ENCODE data around the gene NTRK2.

NTRK2 gene

GRCh38 chr9:84849049-84849448, 179.5 kb downstream of the NTRK2 start:
- no peak for DNase-seq (ENCODE audit: low read depth in 2 of 2)

DNA sequence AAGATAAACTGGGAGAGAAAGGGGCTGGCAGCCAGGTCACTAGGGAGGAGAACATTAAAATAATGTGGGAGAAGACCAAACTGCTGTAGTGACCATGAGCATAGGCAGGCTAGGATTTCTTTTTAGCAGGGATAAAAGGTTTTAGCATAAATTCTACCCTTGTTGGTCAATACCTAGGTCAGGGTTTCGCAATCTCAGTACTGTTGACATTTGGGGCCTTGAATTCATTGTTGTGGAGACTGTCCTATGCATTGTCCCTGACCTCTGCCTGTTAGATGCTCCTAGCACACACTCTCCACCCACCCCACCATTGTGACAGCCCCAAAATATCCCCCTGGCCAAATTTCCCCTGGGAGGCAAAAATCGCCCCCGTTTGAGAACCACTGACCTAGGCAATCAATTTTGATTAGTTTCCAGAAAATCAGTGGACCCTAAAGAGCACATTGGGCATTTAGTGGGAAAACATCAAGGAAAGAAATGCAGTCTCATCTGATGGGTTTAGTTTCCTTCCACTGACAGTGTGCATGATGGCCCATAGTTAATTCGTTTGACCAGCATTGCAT, 181.4 kb downstream of the NTRK2 start:
- no peak for DNase-seq (ENCODE audit: low read depth in 2 of 2)

- DNase-seq (ENCODE audit: low read depth in 2 of 2): no peak
Observed at GRCh38 chr9:84851935-84852585, 182.5 kb downstream of the NTRK2 start.

GRCh38 chr9:84852617-84853301, 183.2 kb downstream of the NTRK2 start:
- no peak for DNase-seq (ENCODE audit: low read depth in 2 of 2)

- no peak for DNase-seq (ENCODE audit: low read depth in 2 of 2)
Observed at GRCh38 chr9:84856181-84856632, 186.7 kb downstream of the NTRK2 start.

- DNase-seq (ENCODE audit: low read depth in 2 of 2): no peak
Observed at GRCh38 chr9:84857211-84857610, 187.7 kb downstream of the NTRK2 start.

GRCh38 chr9:84858364-84858763, 188.8 kb downstream of the NTRK2 start:
- no peak for DNase-seq (ENCODE audit: low read depth in 2 of 2)

DNA sequence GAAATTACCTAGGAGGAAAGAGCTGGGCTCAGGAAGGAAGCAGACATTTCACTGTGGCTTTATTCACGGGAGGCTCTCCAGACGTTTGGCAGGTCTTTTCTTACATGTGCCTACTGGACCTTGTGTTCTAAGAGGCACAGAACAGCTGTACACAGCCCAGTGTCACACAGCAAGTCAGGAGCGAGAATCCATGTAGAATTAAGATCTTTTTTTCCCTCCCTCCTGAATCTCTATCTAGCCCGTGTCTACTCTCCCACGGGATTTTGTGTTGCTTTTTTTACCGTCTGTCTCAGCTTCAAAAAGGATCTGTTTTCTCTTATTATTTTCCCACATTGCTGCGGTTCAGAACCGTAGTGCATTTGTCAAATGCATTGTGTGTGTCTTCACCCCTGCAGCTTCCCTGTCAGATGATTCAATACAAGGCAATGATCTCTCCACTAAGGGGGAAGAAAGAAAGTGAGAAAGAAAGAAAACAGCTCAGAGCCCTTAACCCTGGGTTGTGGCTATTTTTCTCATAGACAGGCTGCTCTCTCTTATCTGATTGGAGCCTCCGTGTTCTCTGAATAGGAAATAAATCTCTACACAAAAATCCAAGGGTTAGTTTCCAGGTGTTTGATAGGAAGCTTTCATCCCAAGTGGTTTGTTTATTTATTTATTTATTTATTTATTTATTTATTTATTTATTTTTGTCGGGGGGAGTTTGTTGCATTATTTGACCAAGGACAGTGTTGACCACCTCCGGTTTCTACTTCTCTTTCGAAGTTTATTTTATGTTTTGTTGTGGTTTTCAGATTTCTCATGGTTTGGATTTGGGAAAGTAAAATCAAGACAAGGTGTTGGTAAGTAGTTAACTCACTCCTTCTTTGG, 191.0 kb downstream of the NTRK2 start:
- DNase-seq (ENCODE audit: low read depth in 2 of 2): no peak

GRCh38 chr9:84861455-84861854, 191.9 kb downstream of the NTRK2 start:
- DNase-seq (ENCODE audit: low read depth in 2 of 2): no peak

DNA sequence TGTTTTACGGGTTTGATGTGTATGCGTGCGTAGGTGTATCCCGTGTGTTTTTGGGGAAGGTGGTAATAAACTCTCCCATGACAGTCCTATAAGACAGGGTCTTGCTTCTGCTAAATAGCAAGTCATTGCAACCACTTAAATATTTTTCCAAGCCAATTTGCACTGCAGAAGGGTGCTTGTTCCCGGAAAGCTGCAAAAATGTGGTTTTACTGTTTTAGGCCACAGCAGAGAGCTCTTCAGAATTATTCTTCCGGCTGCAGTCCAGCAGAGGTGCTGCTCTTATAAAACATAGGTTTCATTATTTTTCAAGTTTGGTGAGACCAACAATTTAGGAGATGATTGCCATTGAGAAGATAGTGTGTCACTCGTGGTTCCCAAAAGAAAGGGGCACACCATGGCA, 192.8 kb downstream of the NTRK2 start:
- no peak for DNase-seq (ENCODE audit: low read depth in 2 of 2)

DNA sequence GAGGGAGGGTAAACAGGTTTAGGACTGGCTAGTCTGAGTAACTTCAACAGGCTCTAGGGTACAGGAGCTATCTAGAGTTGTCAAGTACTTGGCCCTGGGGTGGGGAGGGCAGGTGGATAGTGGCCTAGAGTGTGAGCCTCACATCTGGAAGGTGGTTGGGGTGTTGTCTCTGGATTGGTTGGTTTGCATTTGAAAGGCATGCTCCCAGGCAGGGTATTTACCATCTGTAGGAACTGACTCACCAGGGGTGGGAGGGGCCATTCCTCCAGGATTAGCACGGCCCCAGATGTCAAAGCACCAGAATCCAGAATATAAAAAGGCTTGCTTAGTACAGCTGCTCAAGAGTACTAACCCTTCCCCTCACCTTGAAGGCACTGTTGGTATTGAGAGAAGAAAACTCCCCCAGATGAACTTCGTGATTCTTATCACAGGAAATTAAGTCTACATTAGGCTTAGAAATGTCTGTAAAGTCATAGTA, 193.3 kb downstream of the NTRK2 start:
- DNase-seq (ENCODE audit: low read depth in 2 of 2): no peak

GRCh38 chr9:84863372-84863771, 193.8 kb downstream of the NTRK2 start:
- DNase-seq (ENCODE audit: low read depth in 2 of 2): no peak

DNA sequence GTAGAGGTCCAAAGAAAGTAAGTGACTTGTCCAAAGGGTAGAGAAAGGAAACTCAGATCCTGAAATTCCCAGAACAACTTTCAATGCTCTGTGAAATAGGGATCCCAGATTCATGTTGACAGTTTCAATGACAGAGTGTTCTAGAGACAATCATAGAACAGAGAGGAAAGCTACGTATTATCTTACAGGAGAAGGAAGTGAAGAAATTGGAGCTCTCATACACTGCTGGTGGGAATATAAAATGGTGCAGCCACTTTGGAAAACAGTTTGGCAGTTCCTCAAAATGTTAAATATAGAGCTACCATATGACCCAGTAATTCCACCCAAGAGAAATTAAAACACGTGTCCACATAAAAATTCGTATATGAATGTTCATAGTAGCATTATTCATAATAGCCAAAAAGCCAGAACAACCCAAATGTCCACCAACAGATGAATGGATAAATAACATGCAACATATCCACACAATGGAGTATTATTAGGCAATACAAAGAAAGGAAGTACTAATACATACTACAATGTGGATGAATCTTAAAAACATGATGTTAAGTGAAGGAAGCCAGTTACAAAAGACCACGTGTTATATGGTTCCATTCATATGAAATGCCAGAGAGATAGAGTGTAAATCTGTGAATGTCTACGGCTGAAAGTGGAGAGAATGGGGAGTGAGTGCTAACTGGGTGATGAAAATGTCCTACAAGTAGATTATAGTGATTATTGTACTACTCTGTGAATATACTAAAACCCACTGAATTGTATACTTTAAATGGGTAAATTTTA, 197.1 kb downstream of the NTRK2 start:
- DNase-seq (ENCODE audit: low read depth in 2 of 2): no peak

- DNase-seq (ENCODE audit: low read depth in 2 of 2): no peak
Observed at GRCh38 chr9:84867186-84867585, 197.7 kb downstream of the NTRK2 start.

DNA sequence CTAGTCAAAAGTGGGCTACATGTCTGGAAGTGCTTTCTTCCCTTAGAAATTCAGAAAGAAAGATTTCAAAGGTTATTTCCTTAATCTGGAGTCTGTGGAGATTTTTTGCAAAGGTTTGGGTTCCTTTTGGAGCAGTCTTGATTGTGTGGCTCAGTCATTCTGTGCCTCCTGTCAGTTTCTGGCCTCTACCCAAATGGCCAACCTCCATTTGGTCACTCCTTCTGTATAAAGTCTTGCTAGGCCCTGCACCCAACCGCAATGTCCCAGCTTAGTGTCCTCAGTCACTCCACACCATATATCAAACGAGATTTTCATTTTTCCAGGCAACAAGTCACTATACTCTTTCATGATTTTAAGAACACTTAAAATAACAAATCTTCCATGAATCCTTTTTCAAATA, 199.6 kb downstream of the NTRK2 start:
- DNase-seq (ENCODE audit: low read depth in 2 of 2): no peak

DNA sequence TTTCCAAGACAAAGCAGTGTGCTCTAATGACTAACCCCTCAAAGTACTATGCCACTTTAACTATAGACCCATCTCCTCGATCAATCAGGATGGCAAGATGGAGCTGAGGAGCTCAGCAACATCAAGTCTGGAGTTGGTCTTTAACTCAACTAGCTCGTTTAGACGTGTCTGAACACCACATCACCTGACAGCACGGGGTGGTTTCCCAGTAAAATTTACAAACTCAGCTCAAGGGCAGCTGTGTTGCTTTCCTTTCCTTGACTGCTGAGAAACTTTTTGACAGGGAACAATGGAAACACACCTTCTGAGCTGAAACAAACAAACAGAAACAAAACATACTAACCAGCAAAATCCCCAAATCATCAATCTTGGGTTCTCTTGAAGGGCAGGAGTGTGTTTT, 202.5 kb downstream of the NTRK2 start:
- DNase-seq (ENCODE audit: low read depth in 2 of 2): no peak

DNA sequence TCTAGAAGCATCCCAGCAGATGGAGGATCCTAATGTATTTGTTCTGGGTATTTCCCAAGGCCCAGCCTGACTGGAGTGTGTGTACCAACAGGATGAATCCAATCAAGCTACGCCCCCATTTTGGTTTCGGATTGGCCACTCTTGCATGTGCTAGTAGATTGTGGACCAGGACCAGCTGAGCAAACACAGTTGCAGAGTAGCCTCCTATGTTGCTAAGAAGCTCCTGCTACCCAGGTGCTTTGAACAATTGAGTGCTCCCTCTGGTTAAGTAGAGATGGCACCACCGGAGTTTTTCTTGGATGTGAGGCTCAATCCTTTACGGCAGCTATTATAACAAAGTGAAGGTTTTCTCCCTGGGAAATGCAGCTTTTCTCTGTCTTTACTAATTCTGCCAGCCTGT, 204.5 kb downstream of the NTRK2 start:
- no peak for DNase-seq (ENCODE audit: low read depth in 2 of 2)

GRCh38 chr9:84874596-84874995, 205.1 kb downstream of the NTRK2 start:
- DNase-seq (ENCODE audit: low read depth in 2 of 2): no peak

GRCh38 chr9:84875193-84875592, 205.7 kb downstream of the NTRK2 start:
- DNase-seq (ENCODE audit: low read depth in 2 of 2): no peak

DNA sequence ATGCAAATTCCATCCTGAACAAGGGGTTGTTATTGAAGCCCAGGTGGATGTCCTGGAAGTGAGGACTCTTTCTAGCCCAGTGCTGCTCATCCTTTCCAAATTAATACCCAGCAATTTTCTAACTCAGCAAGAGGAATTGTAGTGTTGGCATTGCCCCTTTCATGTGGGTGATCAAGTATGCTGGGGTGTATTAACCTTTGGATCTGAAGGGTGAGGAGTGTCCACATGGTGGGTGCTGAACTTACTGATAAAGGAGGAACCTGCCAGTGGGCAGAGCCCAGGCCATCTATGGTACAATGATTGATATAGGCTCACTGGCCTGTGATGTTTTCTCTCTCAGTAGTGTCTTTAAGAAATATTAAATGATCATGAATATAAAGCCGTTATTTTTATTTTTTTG, 210.1 kb downstream of the NTRK2 start:
- no peak for DNase-seq (ENCODE audit: low read depth in 2 of 2)

DNA sequence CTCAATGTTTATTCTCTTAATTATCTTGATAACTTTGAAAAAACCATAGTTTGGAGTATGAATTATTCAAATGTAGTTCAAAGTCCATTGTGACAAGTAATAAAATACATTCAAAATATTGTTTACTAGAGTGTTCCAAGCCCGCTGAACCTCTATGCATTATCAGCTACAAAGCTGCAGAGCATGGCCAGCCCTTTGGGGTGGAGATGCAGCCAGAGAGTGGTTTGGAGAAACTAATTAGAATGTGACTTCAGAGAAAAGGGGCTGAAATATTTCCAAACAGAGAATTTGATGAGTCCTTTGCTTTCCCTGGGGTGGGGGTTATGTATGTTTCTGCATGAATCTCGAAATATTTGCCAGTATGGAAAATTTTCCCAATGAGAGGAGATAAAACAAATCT, 211.3 kb downstream of the NTRK2 start:
- DNase-seq (ENCODE audit: low read depth in 2 of 2): no peak

All from stimulated activated CD8-positive, alpha-beta memory T cell treated with anti-CD3 and anti-CD28 coated beads, Interleukin-15, amount 100 ng/mL, for 48 hours (primary cell).